Vagina (tissue), 2 donors: Measurements from ENCODE around the gene KRT7. TPM values are rescaled to one million over a fixed set of nuclear protein-coding genes. Genes with fewer than 3 reads are reported as not detected.
A peak's percentile ranks its signal among the peaks of the same experiment; 100 is the strongest.

ENCODE experiments used
- DNase-seq, 2 donors: peaks; one replicate each; pipeline ENCODE4 v3.0.0-alpha.2; 2017; ENCODE audit errors: extremely low spot score in 2 of 2
- H3K27ac ChIP-seq: fragments of 200-600 bp; sonication (generic); one replicate; pipeline ENCODE4 v1.5.1; 2019
- H3K27me3 ChIP-seq: fragments of 200-600 bp; sonication (generic); one replicate; pipeline ENCODE4 v1.5.1; 2019
- H3K36me3 ChIP-seq, 2 donors: fragments of 200-600 bp; sonication (generic); one replicate each; pipeline ENCODE4 v1.5.1; 2017 to 2019
- H3K4me1 ChIP-seq: fragments of 200-600 bp; sonication (generic); one replicate; pipeline ENCODE4 v1.5.1; 2019
- H3K4me3 ChIP-seq, 2 donors: fragments of 200-600 bp; sonication (generic); 1 replicate in 1 of 2; 2 replicates in 1 of 2; pipeline ENCODE4 v1.5.1; 2016 to 2019
- H3K9me3 ChIP-seq: fragments of 200-600 bp; sonication (generic); one replicate; pipeline ENCODE4 v1.5.1; 2019
- CTCF ChIP-seq, 3 experiments: fragments of 450-650 bp in 2 of 3; fragments of 200-600 bp in 1 of 3; sonication (generic) in 1 of 3; IDR thresholded peaks; one replicate each; pipeline ENCODE4 v1.5.1; 2017 to 2019; ENCODE audit warnings: antibody characterized with exemption in 3 of 3, mild to moderate bottlenecking in 2 of 3, moderate library complexity in 2 of 3
- POLR2A ChIP-seq, 2 donors: fragments of 450-650 bp; IDR thresholded peaks; one replicate each; pipeline ENCODE4 v1.6.1; 2017; ENCODE audit warnings: antibody characterized with exemption in 2 of 2, mild to moderate bottlenecking in 2 of 2, moderate library complexity in 2 of 2
- POLR2AphosphoS5 ChIP-seq, 2 donors: sonication (generic); formaldehyde crosslinking; IDR thresholded peaks; one replicate each; pipeline ENCODE4 v1.9.0; 2017; ENCODE audit warnings: antibody characterized with exemption in 2 of 2, mild to moderate bottlenecking in 2 of 2, low read depth in 1 of 2; ENCODE audit not compliant: insufficient read depth in 1 of 2
- intact Hi-C: fragments of 100-400 bp; cut with DNase I; formaldehyde crosslinking; loops from one replicate; pipeline ENCODE4 v1.15.1; 2023
- total RNA-seq: library from RNA; depleted of rRNA; stranded (reverse); fragments of >200 nt; gene quantifications from one replicate; pipeline ENCODE4 v1.2.3, GENCODE V29; 2016

Gene KRT7
- total RNA-seq, 1 donor from 2014 or later: 7.6 TPM

DNA sequence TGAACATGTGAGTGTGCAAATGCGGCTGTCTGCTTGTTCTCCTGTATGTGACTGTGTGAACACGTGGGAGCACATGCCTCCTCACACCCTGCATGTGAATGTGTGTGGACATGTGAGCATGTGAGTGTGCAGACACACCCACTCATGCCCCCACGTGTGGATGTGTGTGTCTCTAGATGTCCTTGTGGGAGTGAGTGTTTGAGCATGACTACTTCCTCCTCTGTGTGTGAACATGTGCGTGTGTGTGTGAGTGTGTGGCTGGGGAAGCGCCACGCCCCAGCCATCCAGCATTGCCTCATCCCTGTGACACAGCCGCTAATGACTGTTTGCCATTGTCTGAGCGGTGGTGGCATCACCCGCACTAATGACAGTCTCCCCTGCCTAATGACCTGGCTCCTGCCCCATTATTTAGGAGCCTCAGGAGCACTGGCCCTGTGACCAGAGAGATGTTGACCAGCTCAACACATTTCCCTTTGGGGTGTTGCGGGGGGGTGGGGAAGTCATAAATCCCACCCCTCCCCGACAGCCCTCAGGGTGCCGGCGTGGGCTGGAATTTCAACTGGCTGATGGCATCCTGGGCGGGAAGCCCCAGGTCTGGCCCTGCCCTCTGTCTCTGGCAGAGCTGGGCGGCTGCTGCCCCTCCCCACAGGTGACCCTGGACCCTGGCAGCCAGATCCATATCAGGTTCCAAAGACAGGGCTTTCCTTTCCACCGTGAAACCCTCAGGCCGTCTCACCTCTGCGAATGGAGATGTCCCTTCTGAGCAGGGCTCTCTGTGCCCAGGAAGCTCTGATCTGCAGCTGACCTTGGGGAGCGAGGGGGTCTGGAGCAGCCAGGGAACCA, 29.7 kb upstream of the KRT7 start:
- Histone ChIP-seq H3K4me3 (no peak overlapping the region), H3K4me1 (peaks cover 31% of the 10 kb centered on the region), H3K9me3 (no peaks in the 10 kb centered on the region), H3K36me3 (no peaks in the 10 kb centered on the region), H3K27me3 (no peaks in the 10 kb centered on the region), H3K27ac (no peak overlapping the region)
- peak; percentile 53 to 65 for TF ChIP-seq POLR2AphosphoS5 (IDR thresholded peaks at IDR 0.05; ENCODE audit: insufficient read depth in 1 of 2, low read depth in 1 of 2)
- no peak for TF ChIP-seq POLR2A (IDR thresholded peaks at IDR 0.05)
- intact Hi-C loops: no loop called here
- no peak for DNase-seq

GRCh38 chr12:52204095-52204930, 28.7 kb upstream of the KRT7 start:
- Histone ChIP-seq H3K4me3 (no peak overlapping the region), H3K36me3 (no peaks in the 10 kb centered on the region), H3K27me3 (no peaks in the 10 kb centered on the region), H3K27ac (no peak overlapping the region), H3K9me3 (no peaks in the 10 kb centered on the region), H3K4me1 (peaks cover 22% of the 10 kb centered on the region)
- TF ChIP-seq CTCF (IDR thresholded peaks at IDR 0.05) (no peak), POLR2A (IDR thresholded peaks at IDR 0.05) (no peak), POLR2AphosphoS5 (IDR thresholded peaks at IDR 0.05; ENCODE audit: insufficient read depth in 1 of 2, low read depth in 1 of 2) (no peak)
- DNase-seq: no peak
- intact Hi-C loops: no loop called here

GRCh38 chr12:52204931-52205505, 28.0 kb upstream of the KRT7 start:
- H3K9me3 ChIP-seq: no peaks in the 10 kb centered on the region
- no peak overlapping the region for H3K27ac ChIP-seq
- H3K36me3 ChIP-seq: no peaks in the 10 kb centered on the region
- H3K4me3 ChIP-seq: no peak overlapping the region
- intact Hi-C loops: no loop called here
- no peaks in the 10 kb centered on the region for H3K27me3 ChIP-seq
- no peak for DNase-seq
- H3K4me1 ChIP-seq: peaks cover 18% of the 10 kb centered on the region
- no peak for TF ChIP-seq POLR2A (IDR thresholded peaks at IDR 0.05)

GRCh38 chr12:52205612-52206303, 27.3 kb upstream of the KRT7 start:
- intact Hi-C loops: no loop called here
- DNase-seq: no peak

More at GRCh38 chr12:52205612-52206303, 27.3 kb upstream of the KRT7 start:
- Histone ChIP-seq H3K27ac (no peak overlapping the region), H3K4me1 (peaks cover 18% of the 10 kb centered on the region), H3K4me3 (no peak overlapping the region), H3K27me3 (no peaks in the 10 kb centered on the region), H3K9me3 (no peaks in the 10 kb centered on the region), H3K36me3 (no peaks in the 10 kb centered on the region)
- TF ChIP-seq CTCF (IDR thresholded peaks at IDR 0.05) (no peak), POLR2A (IDR thresholded peaks at IDR 0.05) (no peak)
